NCI-H2227 (cell line): ENCODE data around the gene GLB1L3.
"Not testable (repeated sequence)": the region's sequence is repeated elsewhere in the genome, so short reads cannot be mapped to it uniquely, and the experiment has no call there.

ENCODE experiments used
- DNase-seq: peaks from one replicate; lab custom pipeline; 2025; ENCODE audit not compliant: unreplicated experiment; lab: John Stamatoyannopoulos, UW

Gene GLB1L3

DNA sequence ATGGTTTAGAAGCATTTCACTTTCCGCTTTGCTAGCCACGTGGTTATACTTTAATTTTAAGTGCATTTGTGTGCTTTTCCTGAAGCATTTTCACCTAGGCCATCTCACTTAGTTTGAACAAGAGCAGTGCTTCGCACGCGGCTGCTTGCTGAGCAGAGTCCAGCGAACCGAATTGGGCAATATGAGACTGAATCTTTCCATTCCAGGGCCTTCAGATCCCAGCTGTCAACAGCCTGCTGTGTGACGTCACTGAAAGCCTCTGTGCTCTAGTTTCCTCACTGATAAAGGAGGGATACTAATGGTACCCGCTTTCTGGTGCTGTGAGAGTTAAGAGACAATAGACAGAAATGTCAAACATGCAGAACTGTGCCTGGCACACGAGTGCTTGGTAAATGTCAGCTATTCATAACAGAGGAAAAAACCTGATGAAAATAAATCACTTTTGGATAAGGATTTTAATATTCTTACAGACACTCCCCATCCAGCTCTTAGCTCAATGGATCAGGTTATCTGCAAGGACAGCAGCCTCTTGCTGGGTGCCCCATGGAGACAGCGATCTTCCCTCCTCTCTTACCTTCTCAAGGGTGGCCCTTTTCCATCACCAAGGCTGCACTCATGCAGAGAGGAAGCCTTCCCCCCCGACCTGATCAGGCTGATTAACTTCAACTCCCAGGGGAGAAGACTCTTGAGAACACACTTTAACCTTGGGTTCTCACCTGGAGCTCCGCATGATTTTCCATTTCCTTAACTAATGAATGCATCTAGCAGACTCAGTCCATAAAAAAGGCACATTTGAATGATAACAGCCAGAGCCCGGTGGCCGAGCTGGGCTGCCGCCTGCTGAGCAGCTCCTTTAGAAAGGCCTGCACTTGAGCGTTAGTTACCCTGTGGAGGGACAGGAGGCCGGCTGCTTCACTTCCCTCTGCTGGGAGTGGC is 3.5 kb upstream of the GLB1L3 start:
- peak; percentile 9 for DNase-seq

DNA sequence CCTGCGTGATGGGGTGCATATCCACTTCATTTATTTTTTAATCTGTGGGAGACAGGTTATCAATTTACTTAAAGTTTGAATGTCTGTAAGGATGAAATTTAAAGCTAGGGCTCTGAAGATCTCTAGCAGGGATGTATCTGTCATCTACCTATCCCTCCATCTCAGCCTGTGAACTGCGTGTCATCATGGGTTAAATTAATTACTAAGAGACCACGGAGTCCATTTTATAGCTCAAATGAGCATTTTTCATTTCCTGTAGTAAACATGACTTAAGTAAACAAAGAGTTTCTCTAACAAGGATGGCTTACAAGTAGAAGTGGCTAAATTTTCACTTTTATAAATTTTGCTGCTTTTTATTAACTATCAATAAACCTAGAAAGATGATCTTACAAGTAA is 2.9 kb upstream of the GLB1L3 start:
- DNase-seq: no peak

DNA sequence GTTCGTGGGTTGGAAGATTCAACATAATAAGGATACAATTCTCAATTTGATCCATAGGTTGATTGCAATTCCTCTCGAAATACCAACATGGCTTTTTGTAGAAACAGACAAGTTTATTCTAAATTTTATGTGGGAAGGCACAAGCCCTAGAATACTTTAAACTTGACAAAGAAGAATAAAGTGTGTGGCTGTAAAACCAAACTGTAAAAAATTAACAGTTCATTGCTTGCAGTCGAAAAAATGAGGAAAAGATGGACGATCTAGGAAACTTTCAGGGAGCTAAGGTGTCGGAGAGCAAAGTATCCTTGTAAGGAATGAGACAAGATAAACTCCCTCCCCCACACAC is 1.0 kb upstream of the GLB1L3 start:
- DNase-seq: no peak

DNA sequence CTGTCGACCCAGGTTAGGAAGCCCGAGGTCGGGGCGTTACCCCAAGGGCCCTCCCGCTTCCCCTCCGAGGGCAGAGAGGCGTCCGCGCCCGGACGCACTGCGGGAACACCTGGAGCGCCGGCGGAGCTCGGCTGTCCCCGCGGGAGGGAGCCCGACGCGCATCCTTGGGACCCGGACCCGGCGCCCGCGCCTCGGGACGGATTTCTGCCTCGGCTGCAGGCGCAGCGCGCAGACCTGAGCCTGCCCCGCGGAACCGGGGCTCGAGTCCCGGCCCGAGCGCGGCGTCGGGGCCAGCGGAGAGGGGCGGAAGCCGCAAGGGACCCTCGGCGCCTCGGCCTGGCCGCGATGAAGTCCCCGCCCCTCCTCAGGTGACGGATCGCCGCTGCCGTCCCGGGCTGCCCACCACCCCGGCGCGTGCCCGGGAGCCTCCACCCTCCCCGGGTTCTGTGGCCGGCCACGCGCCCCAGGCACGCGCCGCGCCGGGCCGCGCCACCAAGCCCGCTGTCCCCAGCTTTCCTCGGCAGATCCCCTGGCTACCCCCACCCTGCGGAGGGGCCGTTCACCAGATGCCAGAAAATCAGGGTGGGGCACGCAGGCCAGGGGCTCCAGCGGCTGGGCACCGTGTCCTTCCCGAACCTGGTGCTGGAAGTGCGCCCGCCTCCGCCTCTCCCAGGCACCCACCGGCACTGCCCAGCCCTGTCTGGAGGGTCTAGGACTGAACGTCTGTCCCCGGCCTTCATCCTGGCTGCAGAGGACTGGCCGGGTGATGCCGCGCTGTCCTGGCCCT is 410 bp downstream of the GLB1L3 start:
- DNase-seq: peak; percentile 72

DNA sequence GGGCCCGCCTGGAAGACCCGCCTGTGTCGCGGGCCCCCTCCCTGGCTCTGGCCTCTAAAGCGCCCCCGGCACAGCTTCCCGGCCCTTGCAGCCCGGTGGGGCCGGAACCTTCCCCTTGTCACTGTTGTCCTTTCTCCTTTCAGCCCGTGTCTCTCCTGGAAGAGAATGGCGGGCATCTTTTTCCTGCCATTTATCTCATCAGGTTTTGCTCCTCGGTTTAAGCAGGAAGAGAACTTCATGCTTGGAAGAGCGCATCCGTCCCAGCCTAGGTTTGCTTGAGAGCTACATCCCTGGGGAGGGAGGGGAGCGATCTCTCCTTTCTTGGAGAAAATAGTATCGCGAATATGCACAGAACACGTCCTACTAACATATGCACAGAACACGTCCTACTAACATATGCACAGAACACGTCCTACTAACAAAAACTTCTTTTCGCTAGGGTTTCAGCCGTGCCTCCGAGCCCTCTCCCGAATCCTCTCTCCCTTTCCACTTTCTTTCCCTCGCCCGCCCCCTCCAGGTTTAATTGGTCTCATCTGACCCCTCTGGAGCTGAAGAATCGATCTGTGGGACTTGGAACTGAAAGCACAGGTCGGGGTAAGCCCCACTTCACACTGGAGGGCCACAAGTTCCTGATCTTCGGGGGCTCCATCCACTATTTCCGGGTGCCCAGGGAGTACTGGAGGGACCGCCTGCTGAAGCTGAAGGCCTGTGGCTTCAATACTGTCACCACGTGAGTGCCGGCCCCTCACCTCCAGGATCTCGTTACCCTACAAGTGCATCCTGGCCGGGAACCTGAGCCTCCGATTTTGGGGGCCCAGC is 1.2 kb downstream of the GLB1L3 start:
- peak; percentile 20 for DNase-seq

DNA sequence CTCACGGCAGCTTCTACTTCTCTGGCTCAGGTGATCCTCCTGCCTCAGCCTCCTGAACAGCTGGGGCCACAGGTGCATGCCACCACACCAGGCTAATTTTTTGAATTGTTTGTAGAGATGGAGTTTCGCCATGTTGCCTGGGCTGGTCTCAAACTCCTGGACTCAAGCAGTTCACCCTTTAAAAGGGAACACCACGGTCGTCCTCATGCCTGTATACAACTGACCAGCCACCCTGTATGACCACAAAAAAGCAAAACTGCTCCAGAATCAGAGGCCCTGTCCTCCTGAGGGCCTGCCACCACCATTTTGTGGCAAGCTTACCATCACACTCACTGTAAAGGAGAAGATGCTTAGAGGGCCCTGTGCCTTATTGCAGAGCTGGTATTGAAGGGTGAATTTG is 2.2 kb downstream of the GLB1L3 start:
- no peak for DNase-seq

DNA sequence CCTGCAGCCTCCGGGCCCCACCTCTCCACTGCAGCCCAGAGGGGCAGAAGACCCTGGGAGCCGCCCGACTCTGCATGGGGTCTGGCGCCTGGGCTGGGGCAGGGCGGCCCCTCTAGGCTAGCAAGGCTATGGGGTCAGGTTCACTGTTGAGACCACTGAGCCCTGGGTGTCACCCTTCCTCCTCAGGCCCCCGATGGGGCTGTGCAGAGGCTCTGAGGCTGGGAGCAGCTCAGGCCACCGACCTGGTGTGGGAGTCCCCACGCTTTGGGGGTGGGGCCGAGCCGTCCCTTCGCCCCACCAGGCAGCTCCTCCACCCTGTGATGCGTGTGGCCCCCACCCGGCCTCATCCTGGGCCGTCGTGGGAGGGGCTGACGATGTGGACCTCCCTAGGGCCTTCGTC is 5.5 kb downstream of the GLB1L3 start:
- DNase-seq: not testable (repeated sequence)

DNA sequence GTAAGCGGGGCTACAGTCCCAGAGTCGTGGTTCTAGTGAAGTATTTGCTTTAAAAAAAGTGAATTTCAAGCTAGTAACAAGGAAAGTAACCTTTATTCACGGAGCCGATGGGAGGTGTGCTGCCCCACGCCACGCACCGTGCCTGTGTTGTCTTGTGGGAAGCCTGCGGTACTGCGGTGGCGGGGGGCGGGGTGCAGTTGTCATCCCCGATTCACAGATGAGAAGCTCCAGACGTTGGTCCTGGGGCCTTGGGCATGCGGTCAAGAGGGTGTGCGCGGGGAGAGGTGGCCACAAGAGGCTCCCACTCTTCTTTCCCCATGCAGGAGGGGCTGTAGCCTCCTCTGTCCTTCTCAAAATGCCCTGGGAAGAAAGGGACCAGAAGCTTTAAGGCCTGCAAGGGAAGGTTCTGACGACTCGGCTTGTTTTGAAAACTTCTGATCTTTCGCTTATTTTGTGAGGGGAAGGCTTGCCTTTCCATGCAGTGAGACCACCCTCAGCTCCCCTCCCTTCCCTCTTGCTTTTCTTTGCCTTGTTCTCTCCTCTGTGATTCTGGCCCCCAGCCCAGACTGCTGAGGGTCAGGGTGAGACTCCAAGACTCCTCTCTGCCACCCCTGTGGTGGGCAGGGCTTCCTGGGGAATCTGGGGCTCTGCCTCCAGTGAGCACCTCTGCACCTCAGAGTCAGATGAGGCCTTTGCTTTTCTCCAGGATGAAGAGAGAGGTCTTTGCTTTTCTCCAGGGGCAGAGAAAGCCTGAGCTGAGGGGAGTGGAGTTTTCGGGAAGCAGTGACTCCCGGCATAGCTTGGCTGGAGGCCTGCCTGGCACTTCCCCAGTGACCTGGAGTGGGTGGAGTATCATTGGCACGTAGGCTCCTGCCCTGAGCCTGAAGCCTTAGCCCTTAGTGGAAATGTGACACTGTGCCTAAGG is 6.2 kb downstream of the GLB1L3 start:
- no peak for DNase-seq

DNA sequence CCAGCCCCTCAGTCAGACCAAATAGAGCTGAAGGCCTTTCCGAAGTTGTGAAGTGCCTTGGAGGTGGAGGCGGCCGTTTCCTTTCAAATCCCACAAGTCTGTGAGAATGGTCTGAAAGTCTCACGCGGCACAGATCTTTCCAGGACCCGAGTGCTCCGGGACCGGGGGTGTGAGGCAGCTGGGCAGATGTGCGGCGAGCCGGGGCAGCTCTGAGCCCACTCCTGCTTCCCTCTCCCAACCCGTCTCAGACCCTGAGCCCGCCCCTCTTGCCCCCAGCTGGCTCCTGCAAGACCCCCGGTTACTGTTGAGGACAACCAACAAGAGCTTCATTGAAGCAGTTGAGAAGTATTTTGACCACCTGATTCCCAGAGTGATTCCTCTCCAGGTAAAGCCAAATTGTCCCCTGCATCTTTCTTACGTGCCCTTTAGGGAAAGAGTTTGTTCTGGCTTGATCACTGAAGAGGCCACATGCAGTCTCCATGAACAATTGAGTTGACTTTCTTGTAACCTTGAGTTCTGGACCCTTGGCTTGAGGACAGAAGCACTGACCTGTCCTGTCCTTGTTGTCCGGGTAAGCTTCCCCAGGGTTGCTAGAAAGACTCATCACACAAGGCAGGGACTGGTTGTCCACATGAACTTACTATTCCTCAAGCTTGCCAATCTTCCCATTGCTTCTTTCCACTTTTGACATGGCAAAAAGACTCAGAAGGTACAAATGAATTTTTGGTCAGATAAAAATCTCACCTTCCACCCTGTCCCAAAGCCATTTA is 7.5 kb downstream of the GLB1L3 start:
- DNase-seq: no peak

DNA sequence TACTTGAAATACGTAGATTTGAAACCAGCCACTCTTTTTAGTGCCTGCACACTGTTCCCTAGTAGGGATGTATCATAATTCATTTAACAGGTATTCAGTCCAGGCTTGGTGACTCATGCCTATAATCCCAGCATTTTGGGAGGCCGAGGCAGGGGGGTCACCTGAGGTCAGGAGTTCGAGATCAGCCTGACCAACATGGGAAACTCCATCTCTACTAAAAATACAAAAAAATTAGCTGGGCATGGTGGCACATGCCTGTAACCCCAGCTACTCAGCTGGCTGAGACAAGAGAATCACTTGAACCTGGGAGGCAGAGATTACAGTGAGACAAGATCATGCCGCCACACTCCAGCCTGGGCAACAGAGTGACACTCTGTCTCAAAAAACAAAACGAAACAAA is 8.2 kb downstream of the GLB1L3 start:
- not testable (repeated sequence) for DNase-seq

DNA sequence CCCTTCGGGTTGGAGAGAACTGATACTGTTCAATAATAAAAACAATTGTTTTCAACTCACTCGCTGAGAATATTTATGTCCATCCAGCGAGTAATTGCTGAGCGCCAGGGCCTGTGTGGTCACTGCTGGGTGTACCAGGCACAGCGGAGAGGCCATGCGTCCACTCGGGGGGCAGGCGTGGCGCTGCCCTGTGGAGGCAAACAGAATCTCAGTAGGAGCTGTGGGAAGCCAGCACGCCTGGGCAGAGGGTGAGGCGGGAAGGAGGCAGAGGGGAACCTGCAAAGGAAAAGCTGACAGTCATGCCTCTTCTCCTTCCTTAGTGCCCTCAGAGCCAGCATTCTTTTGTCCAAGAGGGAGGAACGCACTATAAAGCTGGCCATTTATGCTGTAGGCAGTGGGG is 11.4 kb downstream of the GLB1L3 start:
- no peak for DNase-seq

DNA sequence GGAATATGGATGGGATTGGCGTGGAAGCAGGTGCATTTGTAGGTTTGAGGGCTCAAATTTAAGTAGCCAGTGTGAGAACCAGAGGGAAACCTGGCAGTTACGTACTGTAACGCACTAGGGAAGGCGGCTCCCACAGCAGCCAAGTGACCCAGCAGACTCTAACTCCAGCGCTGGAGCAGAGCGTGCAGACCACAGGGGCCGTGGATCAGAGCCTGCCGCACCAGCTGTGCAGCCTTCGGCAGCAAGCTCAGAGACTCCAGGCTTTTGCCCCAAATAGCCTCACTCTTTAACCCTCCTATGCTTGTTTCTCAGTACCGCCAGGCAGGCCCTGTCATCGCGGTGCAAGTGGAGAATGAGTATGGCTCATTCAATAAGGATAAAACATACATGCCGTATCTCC is 12.3 kb downstream of the GLB1L3 start:
- DNase-seq: no peak

DNA sequence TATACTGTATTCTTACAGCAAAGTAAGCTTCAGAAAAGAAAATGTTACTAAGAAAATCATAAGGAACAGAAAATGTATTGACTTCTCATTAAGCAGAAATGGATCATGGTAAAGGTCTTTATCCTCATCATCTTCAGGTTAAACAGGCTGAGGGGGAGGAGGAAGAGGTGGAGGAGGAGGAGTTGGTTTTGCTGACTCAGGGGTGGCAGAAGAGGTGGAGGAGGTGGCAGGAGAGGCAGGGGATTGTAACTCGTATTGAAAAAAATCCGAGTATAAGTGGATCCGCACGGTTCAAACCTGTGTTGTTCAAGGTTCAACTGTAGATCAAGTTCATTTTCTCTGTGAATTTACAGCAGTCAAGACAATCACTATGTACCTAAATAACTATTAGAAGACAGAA is 13.0 kb downstream of the GLB1L3 start:
- DNase-seq: no peak

DNA sequence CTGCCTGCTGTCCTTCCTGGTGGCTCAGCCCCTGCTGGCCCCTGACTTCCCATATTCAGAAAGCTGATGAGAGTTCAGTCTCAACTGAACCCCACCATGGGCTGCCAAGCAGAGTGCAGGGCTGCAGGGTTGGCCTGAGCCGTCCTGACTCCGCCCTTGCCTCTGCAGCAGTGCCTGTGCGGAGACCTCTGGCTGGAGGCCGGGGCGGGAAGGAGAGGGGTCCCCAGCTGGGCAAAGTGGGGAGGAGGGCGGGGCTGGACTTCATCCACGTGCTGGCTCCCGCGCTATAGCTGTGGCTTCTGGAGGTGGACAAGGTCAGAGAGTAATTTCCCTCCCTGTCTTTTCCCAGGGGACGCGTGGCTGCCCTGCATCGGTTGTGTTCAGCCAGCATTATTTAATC is 13.6 kb downstream of the GLB1L3 start:
- DNase-seq: peak; percentile 21

DNA sequence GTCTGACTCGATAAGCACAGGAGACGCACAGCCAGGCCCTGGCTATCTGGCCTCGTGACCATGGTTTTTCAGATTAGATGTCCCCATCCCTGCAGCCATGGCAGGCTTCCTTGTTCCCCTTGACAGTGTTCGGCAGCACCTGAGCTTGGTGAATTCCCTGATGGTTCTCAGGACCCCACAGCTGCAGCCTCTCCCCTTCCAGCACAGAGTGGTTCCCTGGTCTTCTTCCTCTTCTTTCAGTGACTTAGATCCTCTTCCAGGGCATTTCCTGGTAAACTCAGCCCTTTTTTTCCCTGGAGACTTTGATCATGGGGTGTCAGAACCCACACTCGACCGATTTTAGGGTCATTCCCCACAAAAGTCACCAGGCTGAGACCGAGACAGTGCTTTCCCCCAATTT is 14.5 kb downstream of the GLB1L3 start:
- DNase-seq: no peak

DNA sequence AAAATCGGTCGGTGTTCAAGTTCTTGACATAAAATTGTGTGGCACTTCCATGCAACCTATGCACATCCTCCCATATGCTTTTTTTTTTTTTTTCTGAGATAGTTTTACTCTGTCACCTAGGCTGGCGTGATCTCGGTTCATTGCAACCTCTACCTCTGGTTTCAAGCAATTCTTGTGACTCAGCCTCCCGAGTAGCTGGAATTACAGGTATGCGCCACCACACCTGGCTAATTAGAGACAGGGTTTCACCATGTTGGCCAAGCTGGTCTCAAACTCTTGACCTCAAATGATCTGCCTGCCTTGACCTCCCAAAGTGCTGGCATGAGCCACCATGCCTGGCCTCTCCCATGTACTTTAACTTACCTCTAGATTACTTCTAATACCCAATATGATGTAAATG is 15.0 kb downstream of the GLB1L3 start:
- no peak for DNase-seq

DNA sequence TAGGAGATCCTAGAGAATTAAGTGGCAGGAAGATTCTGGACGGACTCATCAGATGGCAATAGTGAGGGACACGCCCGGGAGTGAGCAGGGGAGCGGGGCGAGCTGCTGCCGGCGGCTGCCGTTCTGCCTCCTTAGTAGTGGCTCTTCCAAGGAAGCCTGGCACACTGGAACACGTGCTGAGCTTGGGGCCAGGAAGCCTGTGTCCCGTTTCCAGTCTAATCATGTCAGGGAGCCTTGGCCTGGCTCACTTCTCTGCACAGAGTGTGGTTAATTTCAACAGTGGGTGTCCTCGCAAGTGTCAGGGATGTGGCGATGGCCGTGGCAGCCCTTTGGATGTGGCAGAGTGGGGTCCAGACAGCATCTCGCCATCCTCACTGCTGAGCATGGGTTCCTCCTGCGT is 16.5 kb downstream of the GLB1L3 start:
- no peak for DNase-seq

DNA sequence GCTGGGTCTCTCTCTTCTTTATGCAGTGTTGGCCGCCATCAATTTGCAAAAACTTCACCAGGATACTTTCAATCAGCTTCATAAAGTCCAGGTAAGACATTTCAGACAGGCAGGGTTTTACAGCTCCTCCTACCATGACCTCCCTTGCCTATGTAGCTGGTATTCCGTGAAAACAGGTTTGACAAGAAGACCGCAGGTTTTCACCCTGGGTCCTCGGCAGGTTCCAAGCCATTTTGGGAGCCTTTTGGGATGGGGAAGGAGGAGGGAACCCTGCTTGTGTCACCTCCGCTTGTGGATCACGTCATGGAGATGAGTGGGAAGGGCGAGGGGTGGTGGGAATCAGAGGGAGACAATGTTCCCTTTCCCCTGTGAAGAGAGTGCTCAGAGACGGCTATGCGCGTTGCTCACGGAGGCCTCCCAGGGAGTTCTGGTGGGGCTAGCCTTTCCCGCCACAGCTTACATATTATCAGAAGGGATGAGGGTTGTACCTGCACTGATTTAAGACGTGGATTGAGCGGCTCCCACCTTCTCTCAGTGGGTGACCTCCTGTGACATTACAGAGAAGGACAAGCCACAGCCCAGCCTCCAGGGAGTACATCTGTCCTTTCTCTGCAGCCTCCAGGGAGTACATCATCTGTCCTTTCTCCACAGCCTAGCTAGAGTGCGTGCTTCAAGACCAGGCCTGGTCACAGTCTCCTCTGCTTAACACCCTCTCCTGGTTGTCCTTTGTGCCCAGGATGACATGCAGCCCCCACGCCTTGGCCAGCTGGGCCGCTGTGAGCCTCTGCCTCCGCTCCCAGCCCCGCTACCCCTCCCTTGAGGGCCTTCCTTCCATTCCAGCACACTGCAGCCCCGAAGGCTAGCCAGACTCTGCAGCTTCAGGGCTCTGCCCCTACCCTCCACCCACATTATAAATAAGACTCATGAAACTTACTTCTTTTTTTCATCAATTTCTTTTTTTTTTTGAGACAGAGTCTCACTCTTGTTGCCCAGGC is 17.2 kb downstream of the GLB1L3 start:
- no peak for DNase-seq
